ENCODE data around the gene GPR150.
A peak's percentile ranks its signal among the peaks of the same experiment; 100 is the strongest.

Gene GPR150

DNA sequence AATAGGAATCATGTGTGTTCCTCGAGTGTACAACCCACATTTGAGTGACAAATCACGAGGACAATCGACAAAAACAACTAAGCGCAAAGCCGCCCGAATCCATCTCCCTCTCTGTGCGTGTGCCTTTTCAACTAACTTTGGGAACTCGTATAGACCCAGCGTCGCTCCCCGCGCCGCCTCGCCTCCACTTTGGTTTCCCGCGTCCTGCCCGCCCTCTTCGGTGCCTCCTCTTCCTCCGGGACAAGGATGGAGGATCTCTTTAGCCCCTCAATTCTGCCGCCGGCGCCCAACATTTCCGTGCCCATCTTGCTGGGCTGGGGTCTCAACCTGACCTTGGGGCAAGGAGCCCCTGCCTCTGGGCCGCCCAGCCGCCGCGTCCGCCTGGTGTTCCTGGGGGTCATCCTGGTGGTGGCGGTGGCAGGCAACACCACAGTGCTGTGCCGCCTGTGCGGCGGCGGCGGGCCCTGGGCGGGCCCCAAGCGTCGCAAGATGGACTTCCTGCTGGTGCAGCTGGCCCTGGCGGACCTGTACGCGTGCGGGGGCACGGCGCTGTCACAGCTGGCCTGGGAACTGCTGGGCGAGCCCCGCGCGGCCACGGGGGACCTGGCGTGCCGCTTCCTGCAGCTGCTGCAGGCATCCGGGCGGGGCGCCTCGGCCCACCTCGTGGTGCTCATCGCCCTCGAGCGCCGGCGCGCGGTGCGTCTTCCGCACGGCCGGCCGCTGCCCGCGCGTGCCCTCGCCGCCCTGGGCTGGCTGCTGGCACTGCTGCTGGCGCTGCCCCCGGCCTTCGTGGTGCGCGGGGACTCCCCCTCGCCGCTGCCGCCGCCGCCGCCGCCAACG is at the start of gene GPR150:
TSS of gene GPR150 (plus strand) at position 58 of the 840 bp plus-strand sequence. CDS start at position 247, 189 bp downstream.
- peak; percentile 73 to 75 for ATAC-seq

DNA sequence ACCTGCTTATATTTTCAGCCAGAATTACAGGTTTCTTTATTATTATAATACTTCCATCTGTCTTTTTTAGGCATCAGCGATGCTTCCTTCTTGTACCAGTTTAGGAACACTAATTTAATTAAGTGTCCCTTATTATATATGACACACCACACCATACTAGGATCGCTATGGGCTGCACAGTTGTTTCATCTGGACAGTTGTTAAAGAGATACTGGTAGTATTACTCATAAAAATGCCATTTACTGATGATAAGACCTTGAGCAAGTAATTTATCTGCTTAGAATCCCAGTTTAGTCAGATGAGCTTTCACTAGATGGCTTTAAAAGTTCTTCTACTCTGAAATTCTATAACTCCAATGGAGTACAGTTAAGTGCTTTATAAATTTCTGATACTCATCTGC is 47.9 kb upstream of the GPR150 start:
- no peak for ATAC-seq

DNA sequence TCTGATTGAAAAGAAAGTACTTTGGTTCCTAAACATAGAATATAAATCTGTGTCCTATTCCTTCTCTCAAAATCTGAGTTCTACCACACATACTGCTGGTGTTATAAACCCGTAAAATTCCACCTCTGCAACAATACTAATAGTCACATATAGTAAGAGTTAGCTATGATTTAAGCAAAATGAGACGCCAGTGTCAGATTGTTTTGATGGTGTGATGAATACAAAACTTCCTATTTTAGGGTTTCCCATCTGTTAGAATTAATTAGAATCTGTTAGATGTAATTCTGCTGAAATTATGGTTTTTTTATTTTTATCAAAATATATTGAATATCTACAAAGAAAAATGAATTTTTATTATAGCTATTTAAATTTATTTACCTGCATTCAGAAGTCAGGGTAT is 38.3 kb upstream of the GPR150 start:
- ATAC-seq, result no peak

DNA sequence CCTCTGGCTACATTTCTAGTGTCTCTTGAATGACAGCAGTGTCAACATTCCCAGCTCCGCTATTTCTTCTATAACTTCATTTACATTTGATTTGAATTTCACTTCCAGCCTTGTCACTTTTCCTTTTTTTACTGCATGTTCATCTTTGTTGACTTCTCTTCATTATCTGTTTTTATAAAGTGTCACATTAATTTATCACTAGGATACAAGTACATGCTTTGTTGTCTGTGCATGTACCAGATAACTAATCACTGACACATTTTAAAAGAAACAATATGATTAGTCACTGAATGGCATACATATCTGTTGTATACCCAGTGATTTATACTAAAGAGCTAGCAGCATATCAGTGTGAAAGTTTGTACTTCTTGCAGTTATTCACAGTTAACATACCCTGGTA is 35.9 kb upstream of the GPR150 start:
- ATAC-seq, result no peak

DNA sequence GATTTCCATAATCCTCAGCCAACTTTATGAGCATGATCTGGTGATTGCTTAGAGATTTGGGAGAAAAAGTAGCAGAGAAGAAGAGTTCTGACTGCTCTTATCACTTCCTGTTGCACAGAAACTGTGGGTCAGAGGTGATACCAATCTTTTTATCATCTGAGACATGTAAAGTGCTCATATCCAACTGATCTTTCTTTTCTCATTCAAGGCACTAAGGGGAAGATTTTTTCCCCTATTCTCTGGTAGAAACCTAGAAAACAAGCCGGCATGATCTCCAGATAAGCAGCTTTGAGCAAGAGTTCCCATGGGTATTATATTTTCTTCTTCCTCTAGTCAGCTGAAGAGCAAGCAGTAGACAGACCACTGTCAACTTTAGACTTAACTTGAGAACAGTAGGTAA is 29.0 kb upstream of the GPR150 start:
- ATAC-seq, result no peak

DNA sequence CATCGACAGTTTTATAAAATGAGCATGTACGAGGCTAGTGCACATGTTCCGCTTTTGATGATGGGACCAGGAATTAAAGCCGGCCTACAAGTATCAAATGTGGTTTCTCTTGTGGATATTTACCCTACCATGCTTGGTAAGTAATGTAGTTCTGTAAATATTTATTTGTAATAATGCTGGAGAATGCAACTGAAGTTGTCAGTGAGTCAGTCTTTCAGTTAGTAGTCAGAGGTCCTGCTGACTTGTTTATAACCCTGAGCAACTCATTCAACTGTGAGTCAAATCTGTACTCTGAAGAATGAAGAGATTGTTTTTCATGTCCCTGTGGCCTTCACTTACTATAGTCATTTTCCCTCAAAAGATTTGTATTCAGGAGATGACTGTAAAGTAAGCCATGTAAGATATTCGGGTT is 28.4 kb upstream of the GPR150 start:
- peak; percentile 94 to 96 for ATAC-seq

DNA sequence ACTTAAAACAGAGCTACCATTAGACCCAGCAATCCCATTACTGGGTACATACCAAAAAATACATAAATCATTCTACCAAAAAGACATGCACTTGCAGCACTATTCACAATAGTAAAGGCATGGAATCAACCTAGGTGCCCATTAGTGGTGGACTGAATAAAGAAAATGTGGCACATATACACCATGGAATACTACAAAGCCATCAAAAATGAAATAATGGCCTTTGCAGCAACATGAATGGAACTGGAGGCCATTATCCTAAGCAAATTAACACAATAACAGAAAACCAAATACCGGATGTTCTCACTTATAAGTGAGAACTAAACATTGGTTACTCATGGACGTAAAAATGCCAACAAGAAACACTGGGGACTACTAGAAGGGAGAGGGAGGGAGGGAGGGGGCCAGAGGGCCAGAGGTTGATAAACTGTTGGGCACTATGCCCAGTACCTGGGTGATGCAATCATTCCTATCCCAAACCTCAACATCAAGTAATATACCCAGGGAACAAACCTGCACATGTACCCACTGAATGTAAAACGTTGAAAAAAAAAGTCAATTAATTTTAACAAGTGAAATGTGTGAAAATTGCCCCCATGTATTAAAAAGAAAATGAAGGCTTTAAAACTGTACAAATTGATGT is 24.5 kb upstream of the GPR150 start:
- ATAC-seq, result no peak

DNA sequence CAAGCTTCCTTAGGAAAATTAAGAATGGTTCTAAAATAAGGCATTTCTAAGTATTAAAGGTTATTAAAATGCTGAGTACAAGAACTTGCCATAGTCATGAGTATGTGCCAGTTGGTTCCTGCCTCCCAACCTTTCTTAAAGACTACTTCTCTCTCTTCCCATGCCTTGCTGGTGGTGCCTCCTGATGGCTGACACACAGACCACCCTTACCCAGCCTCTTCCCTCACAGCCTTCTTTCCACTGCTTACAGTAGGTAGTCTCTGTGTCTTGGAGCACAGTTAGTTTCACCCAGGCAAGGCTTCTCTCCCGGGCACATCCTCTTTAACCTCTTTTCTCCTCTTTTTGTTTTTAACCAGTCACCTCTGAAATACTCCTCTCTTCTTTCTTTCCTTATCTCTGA is 20.6 kb upstream of the GPR150 start:
- ATAC-seq, result no peak

DNA sequence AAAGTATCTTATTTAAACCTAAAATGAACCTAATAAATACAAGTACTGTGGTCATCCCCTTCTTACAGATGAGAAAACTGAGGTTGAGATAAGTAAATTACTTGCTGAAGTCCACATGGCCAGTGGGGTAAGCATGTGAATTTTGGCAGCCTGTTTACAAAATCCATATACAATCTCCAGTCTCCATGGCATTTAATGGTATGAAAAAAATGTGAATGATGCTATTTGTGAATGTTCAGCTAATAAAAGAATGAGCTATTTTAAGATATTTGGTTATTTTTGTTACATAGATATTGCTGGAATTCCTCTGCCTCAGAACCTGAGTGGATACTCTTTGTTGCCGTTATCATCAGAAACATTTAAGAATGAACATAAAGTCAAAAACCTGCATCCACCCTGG is 19.3 kb upstream of the GPR150 start:
- ATAC-seq, result no peak

DNA sequence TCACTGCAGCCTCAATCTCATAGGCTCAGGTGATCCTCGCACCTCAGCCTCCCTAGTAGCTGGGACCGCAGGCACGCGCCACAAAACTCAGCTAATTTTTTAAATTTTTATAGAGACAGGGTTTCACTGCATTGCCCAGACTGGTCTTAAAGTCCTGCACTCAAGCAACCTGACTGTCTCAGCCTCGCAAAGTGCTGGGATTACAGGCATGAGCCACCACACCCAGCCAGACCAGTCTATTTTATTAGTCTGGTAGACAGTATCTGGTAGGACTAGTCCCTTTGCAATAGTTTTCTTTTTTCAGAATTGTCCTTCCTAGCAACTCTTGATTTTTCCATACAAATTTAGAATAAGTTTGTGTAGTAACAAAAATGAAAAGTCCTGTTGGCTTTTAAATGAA is 14.1 kb upstream of the GPR150 start:
- ATAC-seq, result no peak

DNA sequence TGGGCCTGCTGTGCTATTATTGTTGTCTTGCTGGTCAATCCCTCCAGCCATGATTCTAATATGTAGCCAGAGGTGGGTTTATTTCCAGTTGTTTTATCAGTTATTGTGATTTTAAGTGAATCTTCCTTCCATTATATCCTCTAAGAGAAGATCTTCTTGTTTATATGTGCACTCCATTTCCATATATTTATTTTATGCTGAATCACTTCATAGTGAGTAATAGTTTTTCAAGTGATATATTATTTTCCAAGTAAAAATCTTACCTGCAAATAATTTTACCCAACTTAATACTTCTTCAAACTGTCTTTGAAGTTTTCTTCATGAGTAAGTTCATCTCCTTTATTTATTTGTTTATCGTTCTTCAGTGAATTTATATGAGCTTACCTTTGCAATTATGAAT is 13.5 kb upstream of the GPR150 start:
- ATAC-seq, result no peak

DNA sequence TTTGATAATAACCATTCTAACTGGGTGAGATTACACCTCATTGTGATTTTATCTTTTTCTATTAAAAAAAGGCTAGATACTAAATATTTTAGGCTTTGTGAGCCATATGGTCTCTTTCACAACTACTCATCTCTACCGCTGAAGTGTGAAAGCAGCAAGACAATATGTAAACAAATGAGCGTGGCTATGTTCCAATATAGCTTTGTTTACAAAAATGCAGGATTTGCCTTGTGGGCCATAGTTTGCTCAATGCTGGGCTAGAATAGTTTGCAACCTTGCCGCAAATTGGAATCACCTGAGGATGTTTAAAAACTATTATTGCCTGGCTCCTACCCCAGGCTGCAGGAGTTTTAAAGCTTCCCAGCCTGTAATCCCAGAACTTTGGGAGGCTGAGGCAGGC is 10.2 kb upstream of the GPR150 start:
- no peak for ATAC-seq

DNA sequence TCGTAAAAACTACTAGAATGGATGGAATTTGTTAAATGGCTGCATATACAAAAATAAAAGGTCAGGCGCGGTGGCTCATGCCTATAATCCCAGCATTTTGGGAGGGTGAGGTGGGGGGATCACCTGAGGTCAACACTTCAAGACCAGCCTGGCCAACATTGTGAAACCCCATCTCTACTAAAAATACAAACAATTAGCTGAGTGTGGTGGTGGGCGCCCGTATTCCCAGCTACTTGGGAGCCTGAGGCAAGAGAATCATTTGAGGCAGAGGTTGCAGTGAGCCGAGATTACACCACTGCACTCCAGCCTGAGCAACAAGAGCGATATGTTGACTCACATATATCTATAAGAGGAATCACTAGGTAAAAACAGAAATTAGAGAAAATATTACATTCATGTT is 9.3 kb upstream of the GPR150 start:
- ATAC-seq, result no peak

DNA sequence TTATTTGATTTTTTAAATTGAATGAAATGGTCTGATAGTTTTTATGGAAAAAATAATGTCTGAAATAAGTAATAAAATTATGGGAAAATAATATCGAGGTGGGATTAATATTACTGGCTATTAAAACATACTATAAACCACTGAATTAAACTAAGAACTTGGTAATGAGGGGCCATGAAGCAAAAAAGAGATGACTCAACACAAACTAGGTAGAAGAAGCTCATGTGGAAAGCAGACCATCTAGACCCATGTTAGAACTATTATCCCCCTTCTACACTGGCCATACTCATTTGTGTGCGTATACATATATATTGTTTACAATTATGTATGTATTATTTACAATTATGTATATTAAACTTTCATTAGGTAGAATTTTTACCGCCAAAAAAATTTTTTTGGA is 8.5 kb upstream of the GPR150 start:
- ATAC-seq, result no peak

DNA sequence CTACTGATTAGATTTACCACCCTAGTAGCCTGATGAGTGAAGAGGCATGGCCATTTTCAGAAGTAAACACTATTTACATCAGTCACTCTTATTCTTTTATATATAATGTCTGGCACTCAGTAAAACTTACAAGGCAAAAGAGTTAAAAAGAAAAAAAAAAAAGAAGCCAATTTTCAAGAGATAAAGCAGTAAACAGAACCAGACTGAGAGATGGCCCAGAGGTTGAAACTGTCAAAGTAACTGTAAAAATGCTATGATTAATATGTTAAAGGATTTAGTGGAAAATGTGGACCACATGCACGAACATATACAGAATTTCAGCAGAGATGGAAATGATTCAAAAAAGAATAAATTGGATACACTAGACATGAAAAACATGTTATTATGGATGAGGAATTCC is 6.4 kb upstream of the GPR150 start:
- no peak for ATAC-seq

DNA sequence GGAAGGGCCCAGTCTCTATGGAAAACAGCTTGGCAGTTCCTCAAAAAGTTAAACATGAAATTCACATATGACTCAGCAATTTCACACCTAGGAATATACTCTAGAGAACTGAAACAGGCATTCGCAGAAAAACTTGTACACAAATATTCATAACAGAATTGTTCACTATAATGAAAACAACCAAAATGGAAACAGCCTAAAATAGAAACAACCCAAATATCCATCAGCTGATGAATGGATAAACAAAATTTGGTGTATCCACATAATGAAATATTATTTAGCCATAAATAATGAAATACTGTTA is 4.8 kb upstream of the GPR150 start:
- ATAC-seq, result no peak

DNA sequence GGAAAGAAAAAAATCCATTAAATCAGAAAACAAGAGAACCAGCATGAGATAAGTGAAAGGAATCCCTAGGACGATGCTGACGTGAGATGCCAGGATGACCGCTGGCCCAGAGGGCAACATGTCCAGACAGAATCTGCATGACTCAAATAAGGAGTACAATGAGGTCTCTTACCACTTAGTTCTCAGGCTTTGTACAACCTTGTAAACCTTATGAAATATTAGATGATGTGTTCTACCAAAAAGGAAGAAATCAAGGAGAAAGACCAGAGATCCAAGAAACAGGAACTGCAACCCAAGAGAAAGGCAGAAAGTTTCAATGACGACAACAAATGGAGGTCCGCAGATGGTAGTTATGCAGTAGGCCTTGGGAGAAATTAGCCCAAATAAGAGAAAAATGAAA is 2.8 kb upstream of the GPR150 start:
- no peak for ATAC-seq

DNA sequence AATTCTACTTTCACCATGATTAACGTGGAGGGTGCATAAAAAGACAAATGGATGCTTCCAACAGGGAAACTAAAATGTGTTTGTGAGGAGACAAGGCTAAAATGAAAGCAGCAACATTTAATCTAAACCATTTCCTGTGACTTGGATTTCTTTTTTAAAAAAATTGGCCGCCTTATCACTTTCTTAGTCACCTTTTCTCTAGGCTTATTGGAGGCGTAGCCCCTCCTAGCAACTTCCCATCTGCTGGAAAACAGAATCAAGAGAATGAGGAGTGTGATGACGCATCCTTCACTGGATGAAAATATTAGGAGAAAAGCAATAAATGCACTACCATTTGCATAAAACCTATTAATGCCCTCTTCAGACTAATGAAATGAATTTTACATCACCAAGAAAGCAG is 791 bp upstream of the GPR150 start:
- ATAC-seq, result no peak

DNA sequence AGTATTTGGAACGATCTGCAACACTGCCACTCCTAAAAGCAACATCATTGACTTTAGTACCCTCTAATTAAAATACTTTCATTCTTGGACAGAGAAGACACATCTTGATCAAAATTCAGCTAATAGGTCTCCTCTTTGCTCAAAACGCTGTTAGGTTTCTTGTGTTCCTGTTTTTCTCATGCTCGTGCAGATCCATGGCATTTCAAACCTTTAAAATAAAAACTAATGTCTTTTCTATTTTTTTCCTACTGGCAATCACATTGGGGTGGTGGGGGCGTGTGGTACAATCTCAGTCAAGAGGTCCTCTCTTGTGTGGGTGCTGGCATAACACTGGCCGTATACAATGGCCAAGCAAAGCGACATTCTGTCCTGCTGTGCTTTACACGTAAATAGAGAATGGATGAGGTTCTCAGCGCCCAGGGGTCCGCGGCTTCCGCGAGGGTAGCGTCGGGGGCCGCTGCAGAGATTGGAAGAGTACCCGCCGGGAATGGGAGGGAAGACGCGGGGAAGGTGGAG is 315 bp upstream of the GPR150 start:
- no peak for ATAC-seq

DNA sequence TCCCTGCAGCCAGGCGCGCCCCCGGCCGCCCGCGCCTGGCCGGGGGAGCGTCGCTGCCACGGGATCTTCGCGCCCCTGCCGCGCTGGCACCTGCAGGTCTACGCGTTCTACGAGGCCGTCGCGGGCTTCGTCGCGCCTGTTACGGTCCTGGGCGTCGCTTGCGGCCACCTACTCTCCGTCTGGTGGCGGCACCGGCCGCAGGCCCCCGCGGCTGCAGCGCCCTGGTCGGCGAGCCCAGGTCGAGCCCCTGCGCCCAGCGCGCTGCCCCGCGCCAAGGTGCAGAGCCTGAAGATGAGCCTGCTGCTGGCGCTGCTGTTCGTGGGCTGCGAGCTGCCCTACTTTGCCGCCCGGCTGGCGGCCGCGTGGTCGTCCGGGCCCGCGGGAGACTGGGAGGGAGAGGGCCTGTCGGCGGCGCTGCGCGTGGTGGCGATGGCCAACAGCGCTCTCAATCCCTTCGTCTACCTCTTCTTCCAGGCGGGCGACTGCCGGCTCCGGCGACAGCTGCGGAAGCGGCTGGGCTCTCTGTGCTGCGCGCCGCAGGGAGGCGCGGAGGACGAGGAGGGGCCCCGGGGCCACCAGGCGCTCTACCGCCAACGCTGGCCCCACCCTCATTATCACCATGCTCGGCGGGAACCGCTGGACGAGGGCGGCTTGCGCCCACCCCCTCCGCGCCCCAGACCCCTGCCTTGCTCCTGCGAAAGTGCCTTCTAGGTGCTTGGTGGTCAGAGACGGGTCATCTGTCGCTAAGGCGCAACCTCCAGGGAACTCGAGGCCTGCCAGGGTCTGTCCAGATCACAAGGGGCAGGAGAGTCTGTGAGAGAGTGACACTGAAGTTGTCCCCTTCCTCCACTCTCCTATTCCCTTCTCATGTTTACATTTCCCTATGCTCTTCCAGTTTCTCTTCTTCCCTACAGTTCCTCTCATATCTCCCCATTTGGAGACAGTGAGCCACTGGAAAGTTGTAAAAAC is 1.3 kb downstream of the GPR150 start:
- ATAC-seq, result peak; percentile 55 to 57

DNA sequence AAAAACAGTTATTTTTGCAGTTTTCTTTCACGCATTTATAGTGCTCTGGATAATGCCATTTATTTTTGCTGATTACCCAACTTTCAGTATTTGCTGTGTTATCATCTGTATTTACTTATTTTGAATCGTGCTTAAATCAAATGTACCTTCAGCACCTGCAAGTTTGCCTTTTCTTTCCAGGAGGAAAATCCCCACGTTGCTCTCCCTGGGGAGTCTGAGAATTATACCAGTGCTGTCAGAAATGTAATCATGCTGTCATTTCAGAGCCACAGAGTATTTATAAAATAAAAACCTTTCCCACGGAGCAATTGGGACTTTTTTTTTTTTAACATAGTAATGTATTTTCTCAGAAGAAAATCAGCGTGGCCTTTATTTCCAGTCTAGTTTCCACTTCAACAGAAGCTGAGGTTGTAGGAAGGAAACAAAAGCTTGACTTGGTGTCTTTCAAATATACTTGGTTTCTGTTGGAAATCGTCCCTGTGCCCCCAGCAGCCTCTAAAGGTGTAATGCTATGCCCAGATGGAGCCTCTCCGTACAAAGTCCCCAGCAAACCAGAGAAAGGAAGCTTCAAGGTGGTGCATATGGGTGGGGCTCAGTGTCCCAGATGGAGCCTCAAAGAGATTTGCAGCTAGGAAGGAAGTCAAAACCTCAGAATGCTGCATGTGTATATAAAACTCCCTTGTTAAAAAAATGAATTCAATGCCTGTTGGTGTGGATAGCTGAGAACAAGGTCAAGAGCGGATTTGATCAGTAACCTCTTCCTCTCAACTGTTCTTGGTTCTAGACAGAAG is 2.1 kb downstream of the GPR150 start:
- ATAC-seq, result no peak

DNA sequence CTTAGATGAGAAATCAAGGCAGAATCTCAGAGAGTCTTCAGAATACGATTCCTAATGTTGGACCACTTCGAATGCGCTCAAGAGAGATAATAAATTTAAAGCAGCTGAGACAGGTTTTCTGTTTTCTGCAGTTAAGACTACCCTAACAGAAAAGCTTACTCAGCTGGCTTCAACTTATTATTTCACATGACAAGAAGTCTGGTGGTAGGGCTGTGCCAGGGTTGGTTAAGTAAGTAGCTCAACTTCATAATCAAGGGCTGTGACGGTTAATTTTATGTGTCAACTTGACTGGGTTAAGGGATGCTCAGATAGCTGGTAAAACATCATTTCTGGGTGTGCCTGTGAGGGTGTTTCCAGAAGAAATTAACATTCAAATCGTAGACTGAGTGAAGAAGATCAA is 3.8 kb downstream of the GPR150 start:
- no peak for ATAC-seq

Data from activated CD4-positive, CD25-positive, alpha-beta regulatory T cell treated with anti-CD3 and anti-CD28 coated beads, Interleukin-2, amount 50 U/mL, for 24 hours (primary cell).